Adrenal gland (tissue), 12 donors: ENCODE data around the gene TBX1. TPM values are rescaled to one million over a fixed set of nuclear protein-coding genes. Genes with fewer than 3 reads are reported as not detected.

Source experiments
- DNase-seq, 7 donors: peaks; one replicate each; pipeline ENCODE4 v3.0.0-alpha.2; 2019 to 2020
- H3K27ac ChIP-seq, 5 donors: fragments of 200-600 bp; sonication (generic) in 4 of 5; 1 replicate in 3 of 5; 2 replicates in 2 of 5; pipeline versions ENCODE4 v1.5.1 to v1.8.0; 2016 to 2020; ENCODE audit warnings: mild to moderate bottlenecking in 1 of 5
- H3K27me3 ChIP-seq: fragments of 200-600 bp; 2 replicates; pipeline ENCODE4 v1.8.0; 2021
- H3K36me3 ChIP-seq, 2 donors: fragments of 200-600 bp; replicated peaks in 1 of 2; 1 replicate in 1 of 2; 2 replicates in 1 of 2; pipeline versions ENCODE4 v1.5.1 to v1.8.0; 2018 to 2022
- H3K4me1 ChIP-seq, 2 donors: fragments of 200-600 bp; replicated peaks in 1 of 2; 1 replicate in 1 of 2; 2 replicates in 1 of 2; pipeline versions ENCODE4 v1.5.1 to v1.8.0; 2018 to 2021
- H3K4me3 ChIP-seq, 4 donors: fragments of 200-600 bp; sonication (generic) in 3 of 4; one replicate each; pipeline ENCODE4 v1.5.1; 2016 to 2018
- H3K9me3 ChIP-seq, 3 donors: fragments of 200-600 bp; sonication (generic) in 1 of 3; replicated peaks in 1 of 3; 1 replicate in 2 of 3; 2 replicates in 1 of 3; pipeline versions ENCODE4 v1.5.1 to v1.8.0; 2016 to 2021
- POLR2A ChIP-seq, 2 donors: fragments of 450-650 bp; IDR thresholded peaks; one replicate each; pipeline ENCODE4 v1.6.1; 2017; ENCODE audit warnings: antibody characterized with exemption in 2 of 2, mild to moderate bottlenecking in 2 of 2, moderate library complexity in 1 of 2
- WGBS, 4 donors: extraction: QIAGEN DNeasy Blood & Tissue Kit in 2 of 4; methylation state at CpG; one replicate each; pipeline versions ENCODE4 v1.1.5 to v1.1.7; 2013 to 2017; 5-methylcytosine and 5-hydroxymethylcytosine counted together
- intact Hi-C, 2 donors: fragments of 100-400 bp; cut with DNase I; formaldehyde crosslinking; loops; one replicate each; pipeline versions ENCODE4 v1.14.1 to v1.15.0; 2022 to 2023
- polyA plus RNA-seq, 3 donors: library from polyadenylated mRNA; stranded (reverse); fragments of 200-250 nt in 2 of 3; fragments of 350-450 nt in 1 of 3; fragmentation: Illumina TruSeq in 1 of 3; extraction: RNeasy Lipid Tissue Mini Kit (QIAGEN cat#74804) in 1 of 3; gene quantifications; one replicate each; pipeline ENCODE4 v1.2.3, GENCODE V29; 2013 to 2014
- total RNA-seq, 9 donors: library from RNA; depleted of rRNA in 4 of 9; stranded (reverse); fragments of >200 nt in 4 of 9; fragments of 120-200 nt in 1 of 9; fragmentation: NEBNext Ultra II Directional in 1 of 9; extraction: Animal tissue kit (Norgen Biotek cat#: 25700) in 1 of 9; gene quantifications; one replicate each; pipeline versions ENCODE4 v1.1.0 to v1.2.4, GENCODE V29; 2013 to 2023
- TF ChIP-seq, protein P1 (sequence below), 6 experiments: fragments of 450-650 bp in 4 of 6; fragments of 200-600 bp in 2 of 6; sonication (generic) in 1 of 6; IDR thresholded peaks; 1 replicate in 5 of 6; 2 replicates in 1 of 6; pipeline versions ENCODE4 v1.5.1 to v1.8.0; 2016 to 2021; ENCODE audit warnings: antibody characterized with exemption in 6 of 6, mild to moderate bottlenecking in 2 of 6, moderate library complexity in 1 of 6
- donor health status: healthy with polysubstance abuse.
- donor health status: Bipolar disorder and iron deficiency.
- donor health status: DM: yes; HTN: yes; CAD: no.
- donor health status: DM: no; HTN: no; CAD: no.
- donor health status: DM: no; HTN: no; CAD: no.
- donor health status: DM: yes; HTN: yes; CAD: no.

The TBX1 gene
- total and polyA plus RNA-seq, 12 donors = 0.11 to 10.1 (median 1.1) TPM; not detected in 3

DNA sequence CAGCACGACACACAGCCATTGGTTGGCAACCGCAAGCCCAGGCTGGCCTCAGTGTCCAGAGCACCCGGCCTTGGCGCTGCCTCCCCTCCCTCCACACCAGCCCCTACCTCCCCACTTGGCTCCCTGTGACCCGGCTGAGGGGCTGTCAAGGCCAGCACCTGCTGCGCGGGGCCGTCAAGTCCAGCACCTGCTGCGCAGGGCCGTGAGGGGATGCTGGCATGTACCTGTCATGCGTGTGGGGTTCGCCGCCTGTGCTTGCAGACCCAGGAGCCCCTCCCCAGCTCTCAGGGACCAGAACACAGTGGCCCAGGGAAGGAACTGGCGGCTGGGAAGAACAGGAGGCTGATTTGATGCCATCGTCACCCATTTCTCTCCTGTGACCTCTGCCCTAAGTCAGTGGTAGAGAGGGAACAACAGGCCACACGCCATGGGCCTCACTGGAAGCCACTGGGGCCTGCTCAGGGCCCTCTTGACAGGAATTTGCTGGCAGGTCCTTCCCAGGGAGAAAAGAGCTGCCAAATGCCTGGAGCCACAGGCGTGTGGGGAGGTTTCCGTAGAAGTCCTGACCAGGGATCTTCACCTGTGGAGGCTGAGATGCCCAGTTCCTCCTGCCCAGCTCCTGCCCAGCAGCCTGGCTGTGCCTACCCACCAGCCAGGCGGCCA, 37.6 kb downstream of the TBX1 start:
- intact Hi-C loops = no loop called here

DNA sequence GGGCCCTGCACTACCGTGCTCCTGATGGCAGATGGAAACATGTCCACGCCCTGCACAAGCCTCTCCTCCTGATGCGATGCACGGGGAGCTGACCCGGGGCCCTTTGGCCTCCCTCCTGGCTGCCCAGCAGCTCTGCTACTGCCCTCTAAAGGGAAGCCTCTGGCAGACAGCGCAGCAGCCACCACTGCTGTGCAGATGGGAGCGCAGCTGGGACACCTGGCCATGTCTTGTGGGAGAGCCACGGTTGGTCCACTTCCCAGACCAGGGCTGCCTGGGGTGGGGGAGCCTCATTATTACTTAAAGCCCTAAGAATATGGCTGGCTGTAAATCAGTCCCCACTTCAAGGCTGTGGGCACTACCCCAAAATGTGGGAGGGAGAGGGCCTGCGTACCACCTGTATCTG, 38.3 kb downstream of the TBX1 start:
- no peak for DNase-seq
- TF ChIP-seq POLR2A (IDR thresholded peaks at IDR 0.05) = no peak
- TF ChIP-seq, protein P1, sequence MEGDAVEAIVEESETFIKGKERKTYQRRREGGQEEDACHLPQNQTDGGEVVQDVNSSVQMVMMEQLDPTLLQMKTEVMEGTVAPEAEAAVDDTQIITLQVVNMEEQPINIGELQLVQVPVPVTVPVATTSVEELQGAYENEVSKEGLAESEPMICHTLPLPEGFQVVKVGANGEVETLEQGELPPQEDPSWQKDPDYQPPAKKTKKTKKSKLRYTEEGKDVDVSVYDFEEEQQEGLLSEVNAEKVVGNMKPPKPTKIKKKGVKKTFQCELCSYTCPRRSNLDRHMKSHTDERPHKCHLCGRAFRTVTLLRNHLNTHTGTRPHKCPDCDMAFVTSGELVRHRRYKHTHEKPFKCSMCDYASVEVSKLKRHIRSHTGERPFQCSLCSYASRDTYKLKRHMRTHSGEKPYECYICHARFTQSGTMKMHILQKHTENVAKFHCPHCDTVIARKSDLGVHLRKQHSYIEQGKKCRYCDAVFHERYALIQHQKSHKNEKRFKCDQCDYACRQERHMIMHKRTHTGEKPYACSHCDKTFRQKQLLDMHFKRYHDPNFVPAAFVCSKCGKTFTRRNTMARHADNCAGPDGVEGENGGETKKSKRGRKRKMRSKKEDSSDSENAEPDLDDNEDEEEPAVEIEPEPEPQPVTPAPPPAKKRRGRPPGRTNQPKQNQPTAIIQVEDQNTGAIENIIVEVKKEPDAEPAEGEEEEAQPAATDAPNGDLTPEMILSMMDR (IDR thresholded peaks at IDR 0.05) = no peak
- Histone ChIP-seq H3K9me3 (no peaks in the 10 kb centered on the region), H3K27me3 (no peaks in the 10 kb centered on the region), H3K36me3 (no peaks in the 10 kb centered on the region), H3K4me3 (no peak overlapping the region), H3K4me1 (no peaks in the 10 kb centered on the region), H3K27ac (no peak overlapping the region)
- intact Hi-C loops = no loop called here
- 85 to 92% methylated on average over 9 of the region's 9 CpGs; no CpG with 5 or more reads in 2 of the 4 donors for WGBS, 4 donors

More for the DNA sequence above, 37.6 kb downstream of the TBX1 start:
- 93 to 99% (median 95%) methylated on average over 9 to 19 of the region's 19 CpGs for WGBS, 4 donors
- Histone ChIP-seq H3K9me3 (no peaks in the 10 kb centered on the region), H3K27me3 (no peaks in the 10 kb centered on the region), H3K27ac (no peak overlapping the region), H3K36me3 (no peaks in the 10 kb centered on the region), H3K4me3 (no peak overlapping the region), H3K4me1 (no peaks in the 10 kb centered on the region)
- DNase-seq = no peak
- TF ChIP-seq, protein P1 (IDR thresholded peaks at IDR 0.05) = no peak

DNA sequence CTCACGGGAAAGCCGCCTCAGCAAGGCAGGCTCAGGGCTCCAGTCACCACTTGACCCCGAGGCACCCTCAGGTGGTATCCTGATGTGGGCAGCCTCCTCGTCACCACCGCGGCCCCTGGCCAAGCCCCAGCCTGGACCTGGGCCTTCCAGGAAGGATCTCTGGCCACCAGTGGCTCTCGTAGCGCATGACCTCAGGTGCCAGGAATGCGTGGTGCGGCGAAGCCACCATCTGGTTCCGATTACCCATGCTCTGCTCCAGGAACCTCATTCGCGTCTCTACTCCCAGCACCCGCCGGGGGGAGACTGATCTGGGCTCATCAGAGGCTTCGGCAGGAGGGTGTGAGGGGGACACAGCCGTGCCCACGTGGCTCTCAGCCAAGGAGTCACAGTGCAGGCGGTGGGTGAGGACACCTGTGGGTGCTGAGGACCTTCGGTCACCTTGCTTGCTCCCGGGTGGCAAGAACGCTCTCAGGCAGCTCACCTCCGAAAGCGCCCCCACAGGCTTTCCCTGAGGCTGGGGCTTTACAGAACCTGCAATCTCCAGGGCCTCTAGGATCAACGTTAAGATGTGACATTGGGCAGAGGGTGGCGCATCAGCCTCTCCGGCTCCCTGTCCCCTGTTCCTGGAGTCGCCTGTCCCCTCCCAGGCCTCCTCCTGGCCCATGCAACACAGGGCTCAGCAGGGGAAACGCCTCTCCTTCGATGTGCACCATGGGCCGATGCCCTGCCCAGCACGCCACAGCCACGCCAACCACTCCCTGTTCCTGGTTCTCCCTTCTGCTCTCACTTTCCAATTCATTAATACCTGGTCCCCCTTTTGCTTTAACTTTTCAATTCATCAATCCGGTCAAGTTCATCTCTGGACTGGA, 39.0 kb downstream of the TBX1 start:
- Histone ChIP-seq H3K27me3 (no peaks in the 10 kb centered on the region), H3K9me3 (no peaks in the 10 kb centered on the region), H3K4me3 (no peak overlapping the region), H3K27ac (no peak overlapping the region), H3K36me3 (no peaks in the 10 kb centered on the region), H3K4me1 (no peaks in the 10 kb centered on the region)
- 87 to 92% (median 90%) methylated on average over 20 to 35 of the region's 35 CpGs for WGBS, 4 donors
- TF ChIP-seq, protein P1 (IDR thresholded peaks at IDR 0.05) = no peak
- no peak for TF ChIP-seq POLR2A (IDR thresholded peaks at IDR 0.05)
- intact Hi-C loops = no loop called here
- no peak for DNase-seq

DNA sequence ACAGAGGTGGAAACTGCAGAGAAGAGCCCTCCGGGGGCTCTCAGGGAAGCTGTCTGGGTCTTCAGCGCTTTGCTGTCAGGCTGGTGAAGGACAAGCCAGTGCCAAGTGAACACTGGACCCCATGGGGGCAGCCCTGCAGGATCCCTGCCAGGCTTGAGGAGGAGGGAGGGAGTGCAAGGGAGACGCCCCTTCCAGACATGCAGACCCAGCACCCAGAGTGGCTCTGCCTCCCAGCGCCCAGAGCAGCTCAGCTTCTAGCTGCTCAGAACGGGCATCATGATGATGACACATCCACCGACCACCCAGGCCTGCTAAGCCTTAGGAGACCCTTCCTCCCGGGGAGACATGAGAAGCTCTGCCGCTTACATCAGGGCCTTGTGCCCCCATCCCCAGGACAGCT, 39.7 kb downstream of the TBX1 start:
- no peaks in the 10 kb centered on the region for H3K4me1 ChIP-seq
- H3K9me3 ChIP-seq = no peaks in the 10 kb centered on the region
- H3K27me3 ChIP-seq = no peaks in the 10 kb centered on the region
- no peak for TF ChIP-seq POLR2A (IDR thresholded peaks at IDR 0.05)
- TF ChIP-seq, protein P1 (IDR thresholded peaks at IDR 0.05) = no peak
- H3K4me3 ChIP-seq = no peak overlapping the region
- no peaks in the 10 kb centered on the region for H3K36me3 ChIP-seq
- WGBS, 4 donors = 85 to 98% (median 92%) methylated on average over 2 to 8 of the region's 8 CpGs
- intact Hi-C loops = no loop called here
- no peak for DNase-seq
- H3K27ac ChIP-seq = no peak overlapping the region
